Natural killer cell (primary cell): ENCODE data around the gene TANGO6. TPM values are rescaled to one million over a fixed set of nuclear protein-coding genes. Genes with fewer than 3 reads are reported as not detected.

Experiments used
- ATAC-seq, 3 donors: fragments of 150-1000 bp in 2 of 3; fragments of 200-7000 bp in 1 of 3; cut with Tn5 transposase; 1 replicate in 1 of 3; 2 replicates in 2 of 3; pipeline ENCODE4 v1.10.0; 2021; ENCODE audit warnings: mild to moderate bottlenecking in 2 of 3, moderate library complexity in 2 of 3
- DNase-seq, 2 donors: peaks; one replicate each; pipeline versions ENCODE4 v3.0.0 to v3.0.0-alpha.2; 2013 to 2021; ENCODE audit warnings: mixed read lengths in 1 of 2
- H3K27ac ChIP-seq: one replicate; pipeline ENCODE4 v1.5.1; 2013; ENCODE audit warnings: mild to moderate bottlenecking, low read length
- H3K27me3 ChIP-seq: one replicate; pipeline ENCODE4 v1.6.1; 2013; ENCODE audit warnings: low read length; ENCODE audit not compliant: control insufficient read depth, insufficient read depth
- H3K36me3 ChIP-seq: one replicate; pipeline ENCODE4 v1.6.1; 2013; ENCODE audit warnings: low read length; ENCODE audit not compliant: control insufficient read depth, insufficient read depth
- H3K4me1 ChIP-seq: one replicate; pipeline ENCODE4 v1.6.1; 2013; ENCODE audit warnings: low read length; ENCODE audit not compliant: control insufficient read depth, insufficient read depth
- H3K4me3 ChIP-seq: one replicate; pipeline ENCODE4 v1.5.1; 2013; ENCODE audit warnings: low read length
- H3K9me3 ChIP-seq: one replicate; pipeline ENCODE4 v1.6.1; 2013; ENCODE audit warnings: low read length; ENCODE audit not compliant: control insufficient read depth, insufficient read depth
- H3K27ac Mint-ChIP-seq, 2 donors: one replicate each; pipeline ENCODE4 v1.8.0; 2022; ENCODE audit warnings: mild to moderate bottlenecking in 2 of 2, mixed read lengths in 2 of 2, moderate library complexity in 1 of 2
- H3K27me3 Mint-ChIP-seq, 2 donors: one replicate each; pipeline ENCODE4 v1.8.0; 2022; ENCODE audit warnings: low read depth in 2 of 2, mixed read lengths in 2 of 2
- H3K36me3 Mint-ChIP-seq: one replicate; pipeline ENCODE4 v1.8.0; 2022; ENCODE audit warnings: mixed read lengths
- H3K4me1 Mint-ChIP-seq, 2 donors: one replicate each; pipeline ENCODE4 v1.8.0; 2022; ENCODE audit warnings: mixed read lengths in 2 of 2
- H3K4me3 Mint-ChIP-seq: one replicate; pipeline ENCODE4 v1.8.0; 2022; ENCODE audit warnings: mild to moderate bottlenecking, moderate library complexity, mixed read lengths
- H3K9me3 Mint-ChIP-seq, 2 donors: one replicate each; pipeline ENCODE4 v1.8.0; 2022; ENCODE audit warnings: mixed read lengths in 2 of 2
- CTCF ChIP-seq: fragments of 200-600 bp; IDR thresholded peaks from one replicate; pipeline ENCODE4 v1.8.0; 2022; ENCODE audit warnings: antibody characterized with exemption
- WGBS: methylation state at CpG from one replicate; pipeline ENCODE4 v1.1.7; 2013; ENCODE audit warnings: missing lambda C conversion rate; ENCODE audit not compliant: insufficient coverage; 5-methylcytosine and 5-hydroxymethylcytosine counted together
- intact Hi-C: fragments of 100-400 bp; cut with micrococcal nuclease; formaldehyde crosslinking; loops from one replicate; pipeline ENCODE4 v1.14.2; 2022
- total RNA-seq, 4 donors: library from RNA; stranded (reverse); fragments of 120-200 nt in 1 of 4; gene quantifications; one replicate each; pipeline versions ENCODE4 v1.2.3 to v1.2.4, GENCODE V29; 2013 to 2022

Gene TANGO6
- total RNA-seq, 3 donors from 2014 or later (not counting 1 experiment from before 2014, with no cell fraction given), result 21.2 to 27.3 (median 23.9) TPM

GRCh38 chr16:68823401-68824135 lies 19.8 kb upstream of the TANGO6 start:
- intact Hi-C loops, result no loop called here
- Histone ChIP-seq H3K4me1 (no peaks in the 10 kb centered on the region), H3K9me3 (no peaks in the 10 kb centered on the region), H3K4me3 (no peak overlapping the region), H3K27me3 (no peaks in the 10 kb centered on the region), H3K36me3 (no peaks in the 10 kb centered on the region), H3K27ac (no peak overlapping the region)
- H3K4me1 Mint-ChIP-seq, result no peaks in the 10 kb centered on the region
- H3K9me3 Mint-ChIP-seq, result no peaks in the 10 kb centered on the region
- WGBS, result 92% methylated on average over 8 of the region's 8 CpGs
- ATAC-seq (no peak), DNase-seq (no peak)
- no peaks in the 10 kb centered on the region for H3K36me3 Mint-ChIP-seq
- no peak overlapping the region for H3K27ac Mint-ChIP-seq
- peaks cover 7 to 12% of the 10 kb centered on the region in 2 donors for H3K27me3 Mint-ChIP-seq
- no peak overlapping the region for H3K4me3 Mint-ChIP-seq
- no peak for TF ChIP-seq CTCF

- Mint-ChIP-seq H3K4me3 (no peak overlapping the region), H3K36me3 (no peaks in the 10 kb centered on the region), H3K4me1 (no peaks in the 10 kb centered on the region), H3K27ac (no peak overlapping the region), H3K27me3 (peaks cover 8 to 17% of the 10 kb centered on the region in 2 donors), H3K9me3 (no peaks in the 10 kb centered on the region)
- DNase-seq, result no peak
- no peaks in the 10 kb centered on the region for H3K4me1 ChIP-seq
- ATAC-seq, result no peak
- H3K36me3 ChIP-seq, result no peaks in the 10 kb centered on the region
- H3K4me3 ChIP-seq, result no peak overlapping the region
- H3K27ac ChIP-seq, result no peak overlapping the region
- H3K27me3 ChIP-seq, result no peaks in the 10 kb centered on the region
- no peaks in the 10 kb centered on the region for H3K9me3 ChIP-seq
- intact Hi-C loops, result no loop called here
- TF ChIP-seq CTCF, result no peak
Observed at GRCh38 chr16:68825427-68825826, 17.9 kb upstream of the TANGO6 start.

GRCh38 chr16:68826652-68827051 lies 16.7 kb upstream of the TANGO6 start:
- Mint-ChIP-seq H3K9me3 (no peaks in the 10 kb centered on the region), H3K36me3 (no peaks in the 10 kb centered on the region), H3K27ac (no peak overlapping the region), H3K27me3 (peaks cover 9 to 17% of the 10 kb centered on the region in 2 donors), H3K4me3 (no peak overlapping the region), H3K4me1 (no peaks in the 10 kb centered on the region)
- intact Hi-C loops, result no loop called here
- Histone ChIP-seq H3K4me3 (no peak overlapping the region), H3K4me1 (no peaks in the 10 kb centered on the region), H3K27me3 (no peaks in the 10 kb centered on the region), H3K36me3 (no peaks in the 10 kb centered on the region), H3K27ac (no peak overlapping the region), H3K9me3 (no peaks in the 10 kb centered on the region)
- 94% methylated on average over 6 of the region's 6 CpGs for WGBS
- TF ChIP-seq CTCF, result no peak
- no peak for DNase-seq
- no peak for ATAC-seq

GRCh38 chr16:68833251-68833650 lies 10.1 kb upstream of the TANGO6 start:
- H3K4me1 Mint-ChIP-seq, result no peaks in the 10 kb centered on the region

More at GRCh38 chr16:68833251-68833650, 10.1 kb upstream of the TANGO6 start:
- DNase-seq (no peak), ATAC-seq (no peak)
- Histone ChIP-seq H3K9me3 (no peaks in the 10 kb centered on the region), H3K27me3 (no peaks in the 10 kb centered on the region), H3K4me1 (no peaks in the 10 kb centered on the region), H3K27ac (no peak overlapping the region), H3K36me3 (no peaks in the 10 kb centered on the region), H3K4me3 (no peak overlapping the region)
- Mint-ChIP-seq H3K27me3 (peaks cover 6 to 22% of the 10 kb centered on the region in 2 donors), H3K36me3 (no peaks in the 10 kb centered on the region), H3K27ac (no peak overlapping the region), H3K9me3 (no peaks in the 10 kb centered on the region), H3K4me3 (no peak overlapping the region)
- intact Hi-C loops, result no loop called here
- TF ChIP-seq CTCF, result no peak
- WGBS, result 94% methylated on average over 13 of the region's 14 CpGs
